Transverse colon (tissue), 3 donors: ENCODE data around the gene CDKL4.

Experiments
- CTCF ChIP-seq, 5 experiments: fragments of 200-600 bp in 3 of 5; fragments of 450-650 bp in 2 of 5; sonication (generic) in 3 of 5; IDR thresholded peaks; 1 replicate in 2 of 5; 2 replicates in 3 of 5; pipeline ENCODE4 v1.5.1; 2016 to 2017; ENCODE audit warnings: antibody characterized with exemption in 5 of 5, inconsistent platforms in 3 of 5, mild to moderate bottlenecking in 2 of 5, moderate library complexity in 1 of 5
- EP300 ChIP-seq: sonication (generic); formaldehyde crosslinking; IDR thresholded peaks from one replicate; pipeline ENCODE4 v1.6.1; 2017; ENCODE audit warnings: antibody characterized with exemption, low read depth
- POLR2A ChIP-seq: fragments of 450-650 bp; IDR thresholded peaks from one replicate; pipeline ENCODE4 v1.6.1; 2016; ENCODE audit warnings: antibody characterized with exemption, mild to moderate bottlenecking, moderate library complexity

GRCh38 chr2:39194686-39195085 is 49.1 kb downstream of the CDKL4 start:
- TF ChIP-seq CTCF (IDR thresholded peaks at IDR 0.05) (no peak), POLR2A (no peak), EP300 (no peak)
